Karpas-422 (cell line): ENCODE measurements around the gene HECTD2. TPM values are rescaled to one million over a fixed set of nuclear protein-coding genes. Genes with fewer than 3 reads are reported as not detected.
"Not testable (repeated sequence)": the region's sequence is repeated elsewhere in the genome, so short reads cannot be mapped to it uniquely, and the experiment has no call there.

Source experiments
- DNase-seq: peaks from one replicate; pipeline ENCODE4 v3.0.0-alpha.2; 2015
- H2AFZ ChIP-seq: fragments of 200-600 bp; sonication (generic); 2 replicates; pipeline ENCODE4 v1.6.1; 2014; ENCODE audit warnings: antibody characterized with exemption, low read length, mixed read lengths
- H3K27ac ChIP-seq: fragments of 200-600 bp; sonication (generic); 2 replicates; pipeline ENCODE4 v1.5.1; 2014; ENCODE audit warnings: mild to moderate bottlenecking, low read length, moderate library complexity
- H3K27me3 ChIP-seq: fragments of 200-600 bp; sonication (generic); 2 replicates; pipeline ENCODE4 v1.6.1; 2014; ENCODE audit warnings: low read length, mixed read lengths
- H3K36me3 ChIP-seq: fragments of 200-600 bp; sonication (generic); 2 replicates; pipeline ENCODE4 v1.6.1; 2014; ENCODE audit warnings: low read length, mixed read lengths; ENCODE audit not compliant: insufficient read depth
- H3K4me1 ChIP-seq: fragments of 200-600 bp; sonication (generic); 2 replicates; pipeline ENCODE4 v1.6.1; 2014; ENCODE audit warnings: mild to moderate bottlenecking, low read length, mixed read lengths
- H3K4me2 ChIP-seq: fragments of 200-600 bp; sonication (generic); 2 replicates; pipeline ENCODE4 v1.6.1; 2014; ENCODE audit warnings: low read length, low read depth, mild to moderate bottlenecking; ENCODE audit not compliant: poor library complexity, severe bottlenecking
- H3K4me3 ChIP-seq: fragments of 200-600 bp; sonication (generic); 2 replicates; pipeline ENCODE4 v1.5.1; 2014; ENCODE audit warnings: mild to moderate bottlenecking, antibody characterized with exemption, low read length, mixed read lengths
- H3K79me2 ChIP-seq: fragments of 200-600 bp; sonication (generic); 2 replicates; pipeline ENCODE4 v1.6.1; 2014; ENCODE audit warnings: mild to moderate bottlenecking, low read length, mixed read lengths
- H3K9ac ChIP-seq: fragments of 200-600 bp; sonication (generic); 2 replicates; pipeline ENCODE4 v1.6.0; 2014; ENCODE audit warnings: low read length
- H3K9me2 ChIP-seq: fragments of 200-600 bp; sonication (generic), shearing (Covaris generic); replicated peaks from 2 replicates; pipeline ENCODE4 v1.6.0; 2014; ENCODE audit warnings: mild to moderate bottlenecking, low read length, moderate library complexity; ENCODE audit not compliant: insufficient read depth
- H3K9me3 ChIP-seq: fragments of 300-700, 200-600 bp; sonication (generic); 2 replicates; pipeline ENCODE4 v1.6.1; 2014; ENCODE audit warnings: low read length, mixed read lengths
- H4K20me1 ChIP-seq: fragments of 200-600 bp; sonication (generic); 2 replicates; pipeline ENCODE4 v1.6.1; 2014; ENCODE audit warnings: mild to moderate bottlenecking, antibody characterized with exemption, low read length, low read depth; ENCODE audit not compliant: insufficient read depth
- total RNA-seq: library from RNA; depleted of rRNA; stranded (reverse); fragments of >200 nt; shearing (Covaris generic); gene quantifications from 2 replicates; pipeline ENCODE4 v1.2.3, GENCODE V29; 2014; ENCODE audit warnings: low replicate concordance

Gene HECTD2
- total RNA-seq, 1 experiment from 2014 or later, result 0.22 TPM

DNA sequence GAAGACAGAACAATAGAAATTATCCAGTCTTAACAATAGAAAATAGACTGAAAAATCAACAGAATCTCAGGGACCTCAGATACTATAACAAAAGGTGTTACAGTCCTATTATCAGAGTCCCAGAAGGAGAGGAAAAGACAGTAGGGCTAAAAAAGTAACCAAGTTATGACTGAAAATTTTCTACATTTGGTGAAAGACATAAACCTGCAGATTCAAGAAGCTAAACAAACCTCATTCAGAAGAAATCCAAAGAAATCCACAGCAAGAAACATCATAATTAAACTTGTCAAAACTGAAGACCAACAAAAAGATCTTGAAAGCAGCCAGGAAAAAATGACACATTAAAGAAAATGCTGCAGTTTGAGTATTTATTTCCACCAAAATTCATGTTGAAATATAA lies 41.9 kb downstream of the HECTD2 start:
- Histone ChIP-seq H3K27ac (no peak overlapping the region), H3K9me2 (no peaks in the 10 kb centered on the region), H3K9ac (no peak overlapping the region), H3K4me1 (no peaks in the 10 kb centered on the region), H3K4me2 (no peak overlapping the region), H3K9me3 (no peaks in the 10 kb centered on the region), H3K27me3 (no peaks in the 10 kb centered on the region), H3K79me2 (no peaks in the 10 kb centered on the region), H4K20me1 (no peaks in the 10 kb centered on the region), H2AFZ (no peak overlapping the region), H3K36me3 (no peaks in the 10 kb centered on the region), H3K4me3 (no peak overlapping the region)
- DNase-seq, result no peak

DNA sequence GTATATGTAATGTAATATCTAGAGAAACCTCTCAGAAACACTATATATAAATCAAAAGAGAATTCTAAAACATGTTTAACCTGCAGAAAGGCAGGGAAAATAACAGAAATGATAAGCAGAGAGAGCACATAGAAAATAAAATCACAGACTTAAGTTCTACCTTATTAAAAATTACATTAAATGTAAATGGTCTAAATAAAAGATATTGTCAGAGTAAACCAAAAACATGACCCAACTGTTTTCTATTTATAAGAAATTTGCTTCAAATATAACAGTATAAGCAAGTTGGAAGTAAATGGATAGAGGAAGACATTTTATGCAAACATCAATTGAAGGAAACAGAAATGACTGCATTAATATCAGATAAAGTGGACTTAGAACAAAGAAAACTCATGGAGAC lies 43.4 kb downstream of the HECTD2 start:
- Histone ChIP-seq H3K9ac (no peak overlapping the region), H3K4me3 (no peak overlapping the region), H3K27me3 (no peaks in the 10 kb centered on the region), H3K36me3 (no peaks in the 10 kb centered on the region), H3K9me3 (no peaks in the 10 kb centered on the region), H2AFZ (no peak overlapping the region), H3K4me2 (no peak overlapping the region), H3K9me2 (no peaks in the 10 kb centered on the region), H3K79me2 (no peaks in the 10 kb centered on the region), H3K4me1 (no peaks in the 10 kb centered on the region), H4K20me1 (no peaks in the 10 kb centered on the region), H3K27ac (no peak overlapping the region)
- DNase-seq, result no peak

DNA sequence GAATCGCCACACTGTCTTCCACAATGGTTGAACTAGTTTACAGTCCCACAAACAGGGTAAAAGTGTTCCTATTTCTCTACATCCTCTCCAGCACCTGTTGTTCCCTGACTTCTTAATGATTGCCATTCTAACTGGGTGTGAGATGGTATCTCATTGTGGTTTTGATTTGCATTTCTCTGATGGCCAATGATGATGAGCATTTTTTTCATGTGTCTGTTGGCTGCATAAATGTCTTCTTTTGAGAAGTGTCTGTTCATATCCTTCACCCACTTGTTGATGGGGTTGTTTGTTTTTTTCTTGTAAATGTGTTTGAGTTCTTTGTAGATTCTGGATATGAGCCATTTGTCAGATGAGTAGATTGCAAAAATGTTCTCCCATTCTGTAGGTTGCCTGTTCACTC lies 45.0 kb downstream of the HECTD2 start:
- H3K4me3 ChIP-seq, DNase-seq, H3K4me2 ChIP-seq, H3K9ac ChIP-seq, H3K27me3 ChIP-seq, H3K9me2 ChIP-seq, H2AFZ ChIP-seq, H3K79me2 ChIP-seq, H4K20me1 ChIP-seq, H3K9me3 ChIP-seq, H3K36me3 ChIP-seq, H3K4me1 ChIP-seq, H3K27ac ChIP-seq: not testable (repeated sequence)

GRCh38 chr10:91460681-91461080 lies 50.5 kb downstream of the HECTD2 start:
- Histone ChIP-seq H3K4me2 (no peak overlapping the region), H3K9me3 (no peaks in the 10 kb centered on the region), H3K36me3 (no peaks in the 10 kb centered on the region), H3K4me1 (no peaks in the 10 kb centered on the region), H3K27me3 (no peaks in the 10 kb centered on the region), H3K27ac (no peak overlapping the region), H3K4me3 (no peak overlapping the region), H4K20me1 (no peaks in the 10 kb centered on the region), H3K9ac (no peak overlapping the region), H2AFZ (no peak overlapping the region), H3K9me2 (no peaks in the 10 kb centered on the region), H3K79me2 (no peaks in the 10 kb centered on the region)
- DNase-seq, result no peak

DNA sequence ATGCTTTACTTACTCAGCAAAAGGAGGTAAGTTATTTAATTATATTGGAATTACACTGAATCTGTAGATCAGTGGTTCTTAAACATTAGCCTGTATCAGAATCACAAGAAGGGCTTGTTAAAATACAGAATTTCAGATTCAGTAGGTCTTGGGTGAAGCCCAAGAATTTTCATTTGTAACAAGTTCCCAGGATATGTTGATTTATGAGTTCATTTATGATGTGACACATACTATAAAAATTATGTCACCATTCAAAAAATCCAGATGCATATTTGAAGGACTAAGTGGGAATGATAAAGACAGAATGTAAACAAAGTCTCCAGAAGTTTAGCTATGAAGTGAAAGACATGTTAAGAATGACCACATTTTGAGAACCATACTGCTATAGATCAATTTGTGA lies 52.3 kb downstream of the HECTD2 start:
- Histone ChIP-seq H3K4me1 (no peaks in the 10 kb centered on the region), H3K4me2 (no peak overlapping the region), H3K9me3 (no peaks in the 10 kb centered on the region), H3K9me2 (no peaks in the 10 kb centered on the region), H3K79me2 (no peaks in the 10 kb centered on the region), H4K20me1 (no peaks in the 10 kb centered on the region), H2AFZ (no peak overlapping the region), H3K9ac (no peak overlapping the region), H3K27me3 (no peaks in the 10 kb centered on the region), H3K4me3 (no peak overlapping the region), H3K36me3 (no peaks in the 10 kb centered on the region), H3K27ac (no peak overlapping the region)
- DNase-seq, result no peak

DNA sequence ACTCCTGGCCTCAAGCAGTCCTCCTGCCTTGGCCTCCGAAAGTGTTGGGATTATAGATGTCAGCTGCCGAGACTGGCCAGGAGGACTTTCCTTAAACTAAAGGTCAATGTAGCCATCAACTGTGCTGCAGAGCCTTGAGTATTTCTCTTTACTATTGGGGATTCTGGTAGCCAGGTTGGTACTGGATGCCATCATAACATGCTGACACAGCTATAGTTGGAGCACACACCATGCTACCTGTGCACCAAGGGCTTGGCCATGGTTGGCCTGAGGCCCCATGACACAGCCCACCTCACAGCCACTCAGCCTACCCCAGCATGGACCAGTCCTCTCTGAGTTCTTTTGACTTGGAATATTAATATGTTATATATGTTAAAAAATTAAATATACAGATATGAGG lies 54.4 kb downstream of the HECTD2 start:
- no peak overlapping the region for H3K4me3 ChIP-seq
- no peaks in the 10 kb centered on the region for H3K36me3 ChIP-seq
- H3K9ac ChIP-seq, result no peak overlapping the region
- no peak for DNase-seq
- H3K9me3 ChIP-seq, result no peaks in the 10 kb centered on the region
- H4K20me1 ChIP-seq, result no peaks in the 10 kb centered on the region
- no peaks in the 10 kb centered on the region for H3K27me3 ChIP-seq
- H3K9me2 ChIP-seq, result no peaks in the 10 kb centered on the region
- H3K4me1 ChIP-seq, result no peaks in the 10 kb centered on the region
- no peak overlapping the region for H3K4me2 ChIP-seq
- H2AFZ ChIP-seq, result no peak overlapping the region
- no peak overlapping the region for H3K27ac ChIP-seq
- H3K79me2 ChIP-seq, result no peaks in the 10 kb centered on the region

DNA sequence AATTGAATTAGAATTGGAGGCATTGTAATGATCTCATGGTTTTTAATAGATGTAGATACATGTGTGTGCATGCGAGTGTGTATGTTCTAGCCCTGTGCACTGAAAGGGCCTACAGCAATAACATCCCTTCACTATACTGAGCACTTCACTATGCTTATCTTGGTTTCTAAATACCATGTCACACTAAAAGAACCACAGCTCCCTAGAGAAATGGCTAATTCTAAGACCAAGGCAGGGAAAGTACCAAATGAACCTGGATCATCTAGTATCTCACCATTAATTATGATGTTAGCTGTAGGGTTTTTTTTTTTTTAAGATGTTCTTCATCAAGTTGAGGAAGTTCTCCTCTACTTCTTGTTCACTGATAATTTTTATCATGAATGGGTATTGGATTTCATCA lies 55.1 kb downstream of the HECTD2 start:
- no peak overlapping the region for H3K4me3 ChIP-seq
- H3K27me3 ChIP-seq, result no peaks in the 10 kb centered on the region
- no peaks in the 10 kb centered on the region for H3K36me3 ChIP-seq
- H3K27ac ChIP-seq, result no peak overlapping the region
- H2AFZ ChIP-seq, result no peak overlapping the region
- DNase-seq, result no peak
- H3K9me3 ChIP-seq, result no peaks in the 10 kb centered on the region
- no peaks in the 10 kb centered on the region for H3K9me2 ChIP-seq
- H3K79me2 ChIP-seq, result no peaks in the 10 kb centered on the region
- H3K4me2 ChIP-seq, result no peak overlapping the region
- no peak overlapping the region for H3K9ac ChIP-seq
- no peaks in the 10 kb centered on the region for H3K4me1 ChIP-seq
- no peaks in the 10 kb centered on the region for H4K20me1 ChIP-seq

- no peak overlapping the region for H3K4me2 ChIP-seq
- H3K9ac ChIP-seq, result no peak overlapping the region
- no peaks in the 10 kb centered on the region for H3K9me3 ChIP-seq
- no peak overlapping the region for H2AFZ ChIP-seq
- no peak overlapping the region for H3K4me3 ChIP-seq
- no peaks in the 10 kb centered on the region for H3K27me3 ChIP-seq
- no peak overlapping the region for H3K27ac ChIP-seq
- H3K79me2 ChIP-seq, result no peaks in the 10 kb centered on the region
- no peaks in the 10 kb centered on the region for H3K36me3 ChIP-seq
- H3K9me2 ChIP-seq, result no peaks in the 10 kb centered on the region
- no peak for DNase-seq
- H3K4me1 ChIP-seq, result no peaks in the 10 kb centered on the region
- H4K20me1 ChIP-seq, result no peaks in the 10 kb centered on the region
Observed at GRCh38 chr10:91467114-91467513, 57.0 kb downstream of the HECTD2 start.

- no peaks in the 10 kb centered on the region for H3K4me1 ChIP-seq
- H3K4me2 ChIP-seq, result no peak overlapping the region
- H3K36me3 ChIP-seq, result no peaks in the 10 kb centered on the region
- H3K9ac ChIP-seq, result no peak overlapping the region
- H3K79me2 ChIP-seq, result no peaks in the 10 kb centered on the region
- no peak overlapping the region for H2AFZ ChIP-seq
- H3K9me2 ChIP-seq, result no peaks in the 10 kb centered on the region
- H4K20me1 ChIP-seq, result no peaks in the 10 kb centered on the region
- H3K9me3 ChIP-seq, result no peaks in the 10 kb centered on the region
- H3K4me3 ChIP-seq, result no peak overlapping the region
- no peak overlapping the region for H3K27ac ChIP-seq
- H3K27me3 ChIP-seq, result no peaks in the 10 kb centered on the region
- no peak for DNase-seq
Observed at GRCh38 chr10:91471602-91472001, 61.5 kb downstream of the HECTD2 start.
